Activated CD8-positive, alpha-beta T cell treated with anti-CD3 and anti-CD28 coated beads for 36 hours (primary cell): ENCODE measurements around the gene MATN4. TPM values are rescaled to one million over a fixed set of nuclear protein-coding genes. Genes with fewer than 3 reads are reported as not detected.
A peak's percentile ranks its signal among the peaks of the same experiment; 100 is the strongest.

Source experiments
- ATAC-seq: fragments of 200-7000 bp; cut with Tn5 transposase; one replicate; pipeline ENCODE4 v1.10.0; 2021; ENCODE audit warnings: mild to moderate bottlenecking, moderate library complexity
- CTCF ChIA-PET: fragments of 350-600 bp; sonication (Branson Sonifier 250); formaldehyde crosslinking; loops from one replicate; lab custom pipeline; 2021; ENCODE audit warnings: antibody characterized with exemption; lab: Charles Lee
- POLR2A ChIA-PET: fragments of 350-600 bp; sonication (Branson Sonifier 250); formaldehyde crosslinking; loops from one replicate; lab custom pipeline; 2021; ENCODE audit warnings: antibody characterized with exemption; lab: Charles Lee
- DNase-seq: peaks from one replicate; pipeline ENCODE4 v3.0.0-alpha.2; 2020
- H3K27ac Mint-ChIP-seq: one replicate; pipeline ENCODE4 v1.8.0; 2021; ENCODE audit warnings: mild to moderate bottlenecking, mixed read lengths
- H3K27me3 Mint-ChIP-seq: one replicate; pipeline ENCODE4 v1.8.0; 2021; ENCODE audit warnings: mixed read lengths
- H3K36me3 Mint-ChIP-seq: one replicate; pipeline ENCODE4 v1.8.0; 2021; ENCODE audit warnings: low read depth, mixed read lengths
- H3K4me1 Mint-ChIP-seq: one replicate; pipeline ENCODE4 v1.8.0; 2021; ENCODE audit warnings: low read depth, mixed read lengths
- H3K4me3 Mint-ChIP-seq: one replicate; pipeline ENCODE4 v1.8.0; 2021; ENCODE audit warnings: mild to moderate bottlenecking, moderate library complexity, mixed read lengths
- H3K9me3 Mint-ChIP-seq: one replicate; pipeline ENCODE4 v1.8.0; 2021; ENCODE audit warnings: mixed read lengths
- intact Hi-C: fragments of 100-400 bp; cut with micrococcal nuclease; formaldehyde crosslinking; loops from one replicate; pipeline ENCODE4 v1.10.0; 2022
- total RNA-seq, 2 experiments: library from RNA; stranded (reverse); gene quantifications; one replicate each; pipeline ENCODE4 v1.2.3, GENCODE V29; 2021
- TF ChIP-seq, protein P1 (sequence below): fragments of 200-600 bp; IDR thresholded peaks from one replicate; pipeline ENCODE4 v1.8.0; 2022; ENCODE audit warnings: antibody characterized with exemption, mild to moderate bottlenecking

Gene MATN4
- total RNA-seq, 2 experiments from 2014 or later: 0.74 to 1.2 TPM

DNA sequence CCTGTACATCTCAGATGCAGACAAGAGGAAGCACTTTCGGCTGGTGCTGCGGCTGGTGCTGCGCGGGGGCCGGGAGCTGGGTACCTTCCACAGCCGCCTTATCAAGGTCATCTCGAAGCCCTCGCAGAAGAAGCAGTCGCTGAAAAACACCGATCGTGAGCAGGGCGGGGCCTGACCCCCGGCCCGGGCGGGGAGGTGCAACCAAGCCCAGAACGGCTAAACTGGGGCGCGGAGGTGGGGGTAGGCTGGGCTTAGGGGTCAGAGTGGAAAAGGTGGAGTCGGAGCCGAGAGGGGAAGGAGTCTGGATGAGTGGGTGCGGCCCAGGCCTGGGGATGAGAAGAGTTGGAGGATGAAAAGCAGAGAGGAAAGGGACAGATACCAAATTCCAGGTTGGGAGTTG is 4.1 kb upstream of the MATN4 start:
- H3K4me3 Mint-ChIP-seq: no peak overlapping the region
- intact Hi-C loops: loop anchor here (5.0 kb wide), 1 partner anchor 45 kb away; no protein-coding TSS in a partner anchor
- DNase-seq (no peak), ATAC-seq (no peak)
- TF ChIP-seq, protein P1, sequence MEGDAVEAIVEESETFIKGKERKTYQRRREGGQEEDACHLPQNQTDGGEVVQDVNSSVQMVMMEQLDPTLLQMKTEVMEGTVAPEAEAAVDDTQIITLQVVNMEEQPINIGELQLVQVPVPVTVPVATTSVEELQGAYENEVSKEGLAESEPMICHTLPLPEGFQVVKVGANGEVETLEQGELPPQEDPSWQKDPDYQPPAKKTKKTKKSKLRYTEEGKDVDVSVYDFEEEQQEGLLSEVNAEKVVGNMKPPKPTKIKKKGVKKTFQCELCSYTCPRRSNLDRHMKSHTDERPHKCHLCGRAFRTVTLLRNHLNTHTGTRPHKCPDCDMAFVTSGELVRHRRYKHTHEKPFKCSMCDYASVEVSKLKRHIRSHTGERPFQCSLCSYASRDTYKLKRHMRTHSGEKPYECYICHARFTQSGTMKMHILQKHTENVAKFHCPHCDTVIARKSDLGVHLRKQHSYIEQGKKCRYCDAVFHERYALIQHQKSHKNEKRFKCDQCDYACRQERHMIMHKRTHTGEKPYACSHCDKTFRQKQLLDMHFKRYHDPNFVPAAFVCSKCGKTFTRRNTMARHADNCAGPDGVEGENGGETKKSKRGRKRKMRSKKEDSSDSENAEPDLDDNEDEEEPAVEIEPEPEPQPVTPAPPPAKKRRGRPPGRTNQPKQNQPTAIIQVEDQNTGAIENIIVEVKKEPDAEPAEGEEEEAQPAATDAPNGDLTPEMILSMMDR: no peak
- H3K9me3 Mint-ChIP-seq: no peaks in the 10 kb centered on the region
- CTCF ChIA-PET: interaction anchor here (0.5 to 3.1 kb wide), 24 partner anchors 9 to 459 kb away, joined by 3 to 29 read pairs (median 4); partner anchors contain the start of gene SYS1
- H3K27ac Mint-ChIP-seq: no peak overlapping the region
- no peaks in the 10 kb centered on the region for H3K36me3 Mint-ChIP-seq
- POLR2A ChIA-PET: no interaction called here
- peaks cover 8% of the 10 kb centered on the region for H3K4me1 Mint-ChIP-seq
- peaks cover 56% of the 10 kb centered on the region for H3K27me3 Mint-ChIP-seq

DNA sequence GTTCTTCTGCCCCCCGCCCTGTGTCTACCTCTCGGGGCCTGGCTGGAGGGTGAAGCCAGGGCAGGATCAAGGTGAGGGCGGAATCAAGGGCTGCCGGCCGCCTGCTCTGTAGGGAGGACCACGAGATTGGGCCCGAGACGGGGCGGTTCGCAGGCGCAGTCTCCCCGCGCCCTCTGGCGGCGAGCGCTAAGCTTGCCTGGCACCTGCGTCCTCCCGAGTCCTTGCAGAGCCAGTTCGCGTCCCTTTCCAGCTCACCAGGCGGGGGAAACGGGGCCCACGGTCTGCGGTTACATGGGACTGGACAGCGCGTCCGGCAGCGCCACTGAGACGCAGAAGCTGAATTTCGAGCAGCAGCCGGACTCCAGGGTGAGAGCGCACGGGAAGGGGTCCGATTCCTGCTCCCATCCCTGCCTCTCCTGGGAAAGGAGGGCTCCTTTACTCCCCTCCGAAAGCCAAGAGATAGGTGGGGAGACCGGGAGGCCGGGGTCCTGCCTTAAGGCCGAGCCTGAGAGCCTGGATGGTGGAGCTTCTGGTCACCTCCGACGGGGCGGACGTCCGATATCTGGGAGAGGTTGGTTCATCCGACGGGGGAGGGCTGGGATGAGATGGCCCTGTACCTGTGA is 3.6 kb upstream of the MATN4 start:
- ATAC-seq (peak; percentile 80), DNase-seq (peak; percentile 74)
- TF ChIP-seq, protein P1: peak; percentile 93
- ChIA-PET POLR2A (no interaction called here), CTCF (interaction anchor here (0.5 to 3.1 kb wide), 23 partner anchors 9 to 459 kb away, joined by 3 to 29 read pairs (median 4); partner anchors contain the start of gene SYS1)
- Mint-ChIP-seq H3K4me3 (no peak overlapping the region), H3K27me3 (peaks cover 57% of the 10 kb centered on the region), H3K27ac (no peak overlapping the region), H3K4me1 (peaks cover 5% of the 10 kb centered on the region), H3K36me3 (no peaks in the 10 kb centered on the region), H3K9me3 (no peaks in the 10 kb centered on the region)
- intact Hi-C loops: loop anchor here (5.0 kb wide), 1 partner anchor 46 kb away; no protein-coding TSS in a partner anchor

DNA sequence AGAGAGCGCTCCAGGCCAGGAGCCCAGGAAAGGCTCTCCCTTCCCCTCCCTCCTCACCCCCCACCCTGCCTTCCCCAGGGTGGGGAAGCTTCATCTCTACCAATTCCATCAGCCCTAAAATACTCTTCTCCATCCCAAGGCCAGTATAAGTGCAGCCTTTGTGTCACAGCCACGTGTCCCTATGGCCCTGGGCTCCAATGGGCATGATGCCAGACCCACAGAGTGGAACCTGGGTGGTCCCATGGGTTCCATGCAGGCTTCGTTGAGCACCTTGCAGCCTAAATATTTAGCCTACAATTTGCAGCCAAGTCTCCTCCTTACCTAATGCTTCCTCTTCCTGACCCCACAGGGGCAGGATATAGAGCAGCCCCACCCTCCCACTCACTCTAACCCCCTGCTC is 976 bp upstream of the MATN4 start:
- H3K4me3 Mint-ChIP-seq: no peak overlapping the region
- peaks cover 59% of the 10 kb centered on the region for H3K27me3 Mint-ChIP-seq
- ChIA-PET POLR2A (no interaction called here), CTCF (interaction anchor here (1.2 to 1.7 kb wide), 5 partner anchors 10 to 65 kb away, joined by 3 to 10 read pairs (median 5); partner anchors contain the start of gene SYS1)
- TF ChIP-seq, protein P1: no peak
- intact Hi-C loops: no loop called here
- ATAC-seq (no peak), DNase-seq (no peak)
- H3K4me1 Mint-ChIP-seq: peaks cover 6% of the 10 kb centered on the region
- H3K9me3 Mint-ChIP-seq: no peaks in the 10 kb centered on the region
- no peak overlapping the region for H3K27ac Mint-ChIP-seq
- no peaks in the 10 kb centered on the region for H3K36me3 Mint-ChIP-seq

DNA sequence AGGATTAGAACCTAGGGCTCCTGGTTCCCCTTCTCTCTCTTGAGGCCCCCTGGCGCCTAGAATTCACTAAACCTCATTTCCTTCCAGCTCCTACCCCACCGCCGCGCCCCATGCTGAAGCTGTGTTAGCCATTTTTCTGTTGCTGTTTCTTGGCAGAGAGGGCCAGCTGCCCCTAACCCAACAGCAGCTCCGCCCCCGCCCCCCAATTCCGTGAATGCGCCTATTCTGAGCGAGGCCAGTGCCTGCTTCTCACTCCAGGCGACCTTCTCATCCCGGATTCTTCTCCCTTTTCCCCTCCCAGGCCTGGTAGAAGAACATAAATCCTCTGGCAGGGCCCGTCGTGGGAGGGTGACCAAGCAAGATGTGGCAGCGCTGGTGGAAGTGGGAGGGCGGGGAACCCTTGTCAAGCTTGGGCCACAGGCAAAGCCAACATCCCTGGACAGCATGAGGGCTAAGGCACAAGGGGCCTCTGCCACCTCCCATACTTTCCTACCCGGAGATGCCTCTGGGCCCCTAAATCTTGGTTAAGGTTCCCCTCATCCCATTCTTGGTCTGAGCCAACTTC is 941 bp downstream of the MATN4 start:
- intact Hi-C loops: no loop called here
- peaks cover 56% of the 10 kb centered on the region for H3K27me3 Mint-ChIP-seq

More for the DNA sequence above, 941 bp downstream of the MATN4 start:
- CTCF ChIA-PET: interaction anchor here (0.9 to 1.3 kb wide), 5 partner anchors 11 to 168 kb away, joined by 3 to 7 read pairs (median 3); no protein-coding TSS in a partner anchor
- H3K4me1 Mint-ChIP-seq: peaks cover 20% of the 10 kb centered on the region
- H3K9me3 Mint-ChIP-seq: no peaks in the 10 kb centered on the region
- DNase-seq (no peak), ATAC-seq (no peak)
- H3K36me3 Mint-ChIP-seq: no peaks in the 10 kb centered on the region
- POLR2A ChIA-PET: no interaction called here
- no peak overlapping the region for H3K4me3 Mint-ChIP-seq
- H3K27ac Mint-ChIP-seq: no peak overlapping the region
- TF ChIP-seq, protein P1: no peak
